Activated T-cell treated with anti-CD3 and anti-CD28 coated beads for 4 hours (primary cell): ENCODE measurements around the gene AOC3.
"Not testable (repeated sequence)": the region's sequence is repeated elsewhere in the genome, so short reads cannot be mapped to it uniquely, and the experiment has no call there.

Source experiments
- DNase-seq: peaks from one replicate; pipeline ENCODE4 v3.0.0-alpha.2; 2020

Gene AOC3

DNA sequence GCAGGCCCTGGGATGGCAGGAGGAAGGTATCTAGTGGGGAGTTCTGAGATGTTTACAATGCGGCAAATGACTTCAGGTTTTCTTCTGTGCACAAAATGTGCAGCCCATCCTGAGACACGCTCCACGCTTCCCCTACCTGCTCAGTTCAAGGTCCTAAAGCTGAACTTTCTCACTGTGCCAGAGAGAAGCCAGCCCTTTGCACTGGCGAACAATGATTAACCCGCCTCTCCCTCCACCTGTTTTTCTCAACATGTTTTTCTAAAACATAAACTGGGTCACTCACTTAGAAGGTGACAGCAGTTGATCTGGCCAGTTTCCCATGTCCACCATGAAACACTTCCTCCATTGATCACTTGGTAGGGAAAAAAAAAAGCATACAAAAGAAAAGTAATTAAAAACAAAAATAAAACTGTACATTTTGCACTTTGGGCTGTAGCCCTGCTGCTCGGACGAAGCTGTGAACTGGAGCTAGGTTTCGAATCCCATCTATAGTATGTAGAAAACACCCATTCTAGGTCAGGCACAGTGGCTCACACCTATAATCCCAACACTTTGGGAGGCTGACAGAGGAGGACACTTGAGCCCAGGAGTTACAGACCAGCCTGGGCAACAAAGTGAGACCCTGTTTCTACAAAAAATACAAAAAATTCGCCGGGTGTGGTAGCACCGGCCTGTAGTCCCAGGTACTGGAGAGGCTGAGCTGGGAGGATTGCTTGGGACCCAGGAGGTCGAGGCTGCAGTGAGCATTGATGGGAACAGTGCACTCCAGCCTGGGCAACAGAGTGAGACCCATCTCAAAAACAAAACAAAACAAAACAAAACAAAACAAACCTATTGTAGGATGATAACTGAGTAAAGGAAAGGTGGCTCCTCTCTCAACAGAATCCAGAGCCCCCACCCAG, 43.5 kb downstream of the AOC3 start:
- DNase-seq = no peak

DNA sequence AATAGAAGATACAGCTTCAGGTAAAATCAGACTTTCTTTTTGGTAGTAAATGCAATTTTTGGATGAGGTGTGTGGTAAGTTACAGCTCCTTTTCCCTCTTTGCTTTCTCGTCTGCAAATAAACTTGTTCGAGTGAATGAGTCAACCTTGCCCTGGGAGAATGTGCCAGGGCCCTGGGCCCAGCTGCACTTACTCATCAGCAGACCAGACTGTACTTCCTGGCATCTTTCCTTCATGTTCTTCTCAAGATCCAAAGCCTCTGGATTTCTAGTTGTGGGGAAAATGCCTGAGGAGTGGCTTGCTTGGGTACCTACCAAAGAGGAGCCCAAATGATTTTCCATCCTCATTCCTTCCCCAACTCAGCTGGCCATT, 44.2 kb downstream of the AOC3 start:
- DNase-seq = no peak

DNA sequence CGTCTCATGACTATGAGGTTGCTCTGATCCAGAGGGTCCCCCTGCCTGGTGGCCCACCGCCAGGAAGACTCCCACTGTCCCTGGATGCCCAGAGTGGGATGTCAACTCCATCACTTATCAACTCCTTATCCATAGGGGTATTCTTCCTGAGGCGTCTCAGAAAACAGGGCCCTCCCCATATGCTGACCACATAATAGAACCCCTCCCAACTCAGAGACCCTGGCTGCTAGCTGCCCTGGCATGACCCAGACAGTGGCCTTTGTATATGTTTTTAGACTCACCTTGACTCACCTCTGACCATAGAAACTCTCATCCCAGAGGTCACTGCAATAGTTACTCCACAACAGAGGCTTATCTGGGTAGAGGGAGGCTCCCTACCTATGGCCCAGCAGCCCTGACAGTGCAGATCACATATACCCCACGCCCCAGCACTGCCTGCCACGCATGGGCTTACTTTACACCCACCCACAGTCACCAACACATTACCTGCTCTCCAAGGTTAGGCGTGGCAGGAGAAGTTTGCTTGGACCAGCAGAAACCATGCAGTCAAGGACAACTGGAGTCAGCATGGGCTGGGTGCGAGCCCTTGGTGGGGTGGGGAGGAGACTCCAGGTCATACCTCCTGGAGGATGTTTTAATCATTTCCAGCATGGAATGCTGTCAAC, 47.3 kb downstream of the AOC3 start:
- DNase-seq = no peak

DNA sequence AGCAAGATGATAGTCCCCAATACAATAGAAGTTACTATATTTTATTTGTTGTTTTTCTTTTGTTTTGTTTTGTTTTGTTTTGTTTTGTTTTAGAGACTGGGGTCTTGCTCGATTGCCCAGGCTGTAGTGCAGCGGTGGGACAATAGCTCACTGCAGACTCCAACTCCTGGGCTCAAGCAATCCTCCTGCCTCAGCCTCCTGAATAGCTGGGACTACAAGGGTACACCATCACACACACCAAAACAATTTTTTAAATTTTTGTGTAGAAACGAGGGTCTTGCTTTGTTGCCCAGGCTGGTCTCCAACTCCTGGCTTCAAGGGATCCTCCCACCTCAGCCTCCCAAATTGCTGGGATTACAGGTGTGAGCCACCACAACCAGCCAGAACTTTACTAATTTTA, 49.0 kb downstream of the AOC3 start:
- DNase-seq = not testable (repeated sequence)

DNA sequence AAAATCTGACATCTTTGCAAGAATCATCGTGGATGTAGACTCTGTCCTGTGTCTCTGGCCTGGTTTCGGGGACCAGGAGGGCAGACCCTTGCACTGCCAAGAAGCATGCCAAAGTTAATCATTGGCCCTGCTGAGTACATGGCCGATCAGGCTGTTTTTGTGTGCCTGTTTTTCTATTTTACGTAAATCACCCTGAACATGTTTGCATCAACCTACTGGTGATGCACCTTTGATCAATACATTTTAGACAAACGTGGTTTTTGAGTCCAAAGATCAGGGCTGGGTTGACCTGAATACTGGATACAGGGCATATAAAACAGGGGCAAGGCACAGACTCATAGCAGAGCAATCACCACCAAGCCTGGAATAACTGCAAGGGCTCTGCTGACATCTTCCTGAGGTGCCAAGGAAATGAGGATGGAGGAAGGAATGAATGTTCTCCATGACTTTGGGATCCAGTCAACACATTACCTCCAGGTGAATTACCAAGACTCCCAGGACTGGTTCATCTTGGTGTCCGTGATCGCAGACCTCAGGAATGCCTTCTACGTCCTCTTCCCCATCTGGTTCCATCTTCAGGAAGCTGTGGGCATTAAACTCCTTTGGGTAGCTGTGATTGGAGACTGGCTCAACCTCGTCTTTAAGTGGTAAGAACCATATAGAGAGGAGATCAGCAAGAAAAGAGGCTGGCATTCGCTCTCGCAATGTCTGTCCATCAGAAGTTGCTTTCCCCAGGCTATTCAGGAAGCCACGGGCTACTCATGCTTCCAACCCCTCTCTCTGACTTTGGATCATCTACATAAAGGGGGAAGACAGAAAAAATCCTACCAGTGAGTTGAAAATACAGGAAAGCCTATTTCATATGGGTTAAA, 49.7 kb downstream of the AOC3 start, which contains the start of gene G6PC1:
TSS of gene G6PC1 (plus strand) at position 340 of the 872 bp plus-strand sequence. CDS start at position 418, 78 bp downstream.
- no peak for DNase-seq

DNA sequence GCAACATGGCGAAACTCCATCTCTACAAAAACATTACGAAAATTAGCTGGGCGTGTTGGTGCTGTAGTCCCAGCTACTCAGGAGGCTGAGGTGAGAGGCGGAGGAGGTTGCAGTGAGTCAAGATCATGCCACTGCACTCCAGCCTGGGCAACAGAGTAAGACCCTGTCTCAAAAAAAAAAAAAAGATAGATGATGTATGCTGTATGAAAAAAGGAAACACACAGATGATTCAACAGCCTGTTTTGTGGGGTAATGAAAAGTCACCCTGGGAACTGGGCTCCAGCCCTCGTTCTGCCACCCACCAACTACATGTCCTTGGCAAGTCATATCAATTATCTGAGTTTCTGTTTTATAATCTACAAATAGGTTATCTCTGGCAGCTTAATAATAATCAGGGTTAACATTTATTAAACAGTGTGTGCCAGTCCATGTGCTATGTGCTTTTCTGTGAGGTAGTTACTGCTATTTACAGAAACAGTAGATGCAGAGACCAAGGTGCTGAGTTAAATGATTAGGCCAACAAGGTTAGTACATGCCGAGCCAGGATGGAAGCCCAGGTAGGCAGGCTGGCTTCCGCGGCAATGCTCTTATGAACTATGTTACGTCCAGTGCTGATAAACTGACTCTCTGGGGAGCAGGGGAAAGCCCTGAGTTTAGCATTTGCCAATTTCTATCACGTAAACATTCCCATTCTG, 50.7 kb downstream of the AOC3 start:
- no peak for DNase-seq

DNA sequence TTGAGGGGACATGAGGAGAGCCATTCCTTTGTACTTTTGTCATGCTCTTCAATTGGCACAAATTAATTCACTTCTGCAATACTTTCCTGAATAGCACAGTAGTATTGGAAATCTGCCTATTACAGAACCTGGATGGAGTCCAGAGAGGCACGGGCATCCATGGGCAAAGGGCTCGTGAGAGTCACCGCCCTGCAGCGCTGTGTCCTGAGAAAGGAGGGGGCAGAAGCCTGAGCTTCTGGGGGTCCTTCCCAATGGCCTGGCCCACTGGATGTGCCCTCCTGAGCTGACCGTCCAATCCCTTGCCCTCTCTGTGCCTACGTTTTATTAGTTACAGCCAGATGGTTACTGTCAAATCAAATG, 53.1 kb downstream of the AOC3 start:
- DNase-seq = no peak

DNA sequence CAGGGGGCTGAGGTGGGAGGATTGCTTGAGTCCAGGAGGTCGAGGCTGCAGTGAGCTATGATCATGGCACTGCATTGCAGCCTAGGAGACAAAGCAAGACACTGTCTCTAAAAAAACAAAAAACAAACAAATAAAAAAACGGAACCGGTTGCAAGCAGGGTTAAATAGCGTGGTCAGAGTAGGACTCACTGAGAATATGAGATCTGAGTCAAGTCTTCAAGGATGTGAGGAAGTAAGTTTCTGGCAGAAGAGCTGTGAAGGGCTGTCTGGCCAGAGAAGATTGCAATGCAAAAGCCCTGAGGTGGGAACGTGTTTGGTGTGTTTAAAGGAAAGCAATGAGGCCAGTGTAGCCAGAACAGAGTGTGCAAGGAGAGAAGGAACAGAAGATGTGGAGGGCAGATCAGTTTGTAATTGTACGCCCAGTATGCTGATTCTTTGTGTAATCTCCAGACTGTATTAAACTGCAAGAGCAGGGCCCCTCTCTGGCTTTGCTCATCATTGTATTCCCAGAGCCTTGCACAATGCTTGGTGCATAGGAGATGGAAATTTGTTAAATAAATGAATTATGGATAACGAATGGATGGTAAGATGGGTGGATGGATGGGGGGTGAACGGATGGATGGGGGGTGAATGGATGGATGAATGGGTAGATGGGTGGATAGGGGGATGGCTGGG, 55.9 kb downstream of the AOC3 start:
- DNase-seq = no peak
